HG03354 (cell line): ENCODE data around the gene ADK.

ENCODE experiments used
- ATAC-seq: cut with Tn5 transposase; IDR thresholded peaks from one replicate; pipeline ENCODE4 v1.9.1; 2021; ENCODE audit warnings: mild to moderate bottlenecking; ENCODE audit not compliant: unreplicated experiment, poor library complexity, severe bottlenecking

Gene ADK

DNA sequence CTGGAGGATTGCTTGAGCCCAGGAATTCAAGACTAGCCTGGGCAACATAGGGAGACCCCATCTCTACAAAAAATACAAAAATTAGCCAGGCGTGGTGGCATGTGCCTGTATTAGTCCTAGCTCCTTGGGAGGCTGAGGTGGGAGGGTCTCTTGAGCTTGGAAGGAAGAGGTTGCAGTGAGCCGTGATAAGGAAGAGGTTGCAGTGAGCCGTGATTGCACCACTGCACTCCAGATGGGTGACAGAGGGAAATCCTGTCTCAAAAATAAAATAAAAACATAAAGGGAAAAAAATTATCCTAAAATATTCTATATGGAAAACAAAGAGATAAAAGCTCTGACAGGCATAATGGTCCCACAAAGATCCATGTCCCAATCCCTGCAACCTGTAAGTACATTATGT lies 587.5 kb downstream of the ADK start:
- no peak for ATAC-seq

DNA sequence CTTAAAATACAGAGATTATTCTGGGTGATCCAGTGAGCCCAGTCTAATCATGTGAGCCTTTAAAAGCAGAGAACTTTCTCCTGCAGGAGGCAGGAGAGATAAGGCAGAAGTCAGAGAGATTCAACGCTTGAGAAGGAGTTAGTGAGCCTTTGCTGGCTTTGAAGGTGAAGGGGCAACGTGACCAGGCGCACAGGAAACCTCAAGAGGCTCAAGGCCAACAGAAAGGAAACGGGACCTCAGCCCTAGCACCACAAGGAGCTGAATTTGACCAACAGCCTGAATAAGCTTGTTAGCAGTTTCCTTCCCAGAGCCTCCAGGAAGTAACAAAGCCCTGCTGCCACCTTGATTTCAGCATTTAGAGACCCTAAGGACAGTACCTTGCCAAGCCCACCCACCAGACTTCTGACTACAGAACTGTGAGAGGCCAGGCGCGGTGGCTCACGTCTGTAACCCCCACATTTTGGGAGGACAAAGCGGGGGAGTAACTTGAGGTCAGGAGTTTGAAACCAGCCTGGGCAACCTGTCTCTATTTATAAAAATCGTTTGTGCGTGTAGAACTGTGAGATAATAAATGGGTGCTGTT lies 588.1 kb downstream of the ADK start:
- peak; percentile 85 for ATAC-seq

- ATAC-seq: no peak
These were observed 592.4 kb downstream of the ADK start for GRCh38 chr10:74743401-74743800.

GRCh38 chr10:74745449-74745848 lies 594.4 kb downstream of the ADK start:
- no peak for ATAC-seq

- ATAC-seq: no peak
These were observed 595.8 kb downstream of the ADK start for GRCh38 chr10:74746813-74747212.

- ATAC-seq: no peak
These were observed 597.5 kb downstream of the ADK start for GRCh38 chr10:74748468-74749031.

DNA sequence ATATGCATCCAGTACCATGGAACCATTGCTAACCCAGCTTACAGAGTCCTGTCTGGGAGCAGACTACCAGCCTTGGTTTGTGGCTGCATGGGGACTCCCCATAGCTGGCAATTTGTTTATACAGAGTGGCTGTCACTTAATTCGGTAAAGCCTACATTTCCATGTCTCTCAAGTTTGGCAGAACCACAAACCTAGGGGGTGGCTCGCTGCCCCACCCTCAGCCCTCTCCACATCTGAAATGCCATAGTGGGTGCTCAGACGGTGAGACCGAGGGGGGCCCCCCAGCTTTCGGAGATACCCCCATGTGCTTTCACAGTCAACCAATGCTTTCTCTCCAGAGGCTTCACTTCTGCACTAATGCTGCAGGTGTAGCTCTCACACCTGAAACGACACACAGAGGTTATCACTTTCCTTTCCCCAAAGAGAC lies 599.8 kb downstream of the ADK start:
- no peak for ATAC-seq

DNA sequence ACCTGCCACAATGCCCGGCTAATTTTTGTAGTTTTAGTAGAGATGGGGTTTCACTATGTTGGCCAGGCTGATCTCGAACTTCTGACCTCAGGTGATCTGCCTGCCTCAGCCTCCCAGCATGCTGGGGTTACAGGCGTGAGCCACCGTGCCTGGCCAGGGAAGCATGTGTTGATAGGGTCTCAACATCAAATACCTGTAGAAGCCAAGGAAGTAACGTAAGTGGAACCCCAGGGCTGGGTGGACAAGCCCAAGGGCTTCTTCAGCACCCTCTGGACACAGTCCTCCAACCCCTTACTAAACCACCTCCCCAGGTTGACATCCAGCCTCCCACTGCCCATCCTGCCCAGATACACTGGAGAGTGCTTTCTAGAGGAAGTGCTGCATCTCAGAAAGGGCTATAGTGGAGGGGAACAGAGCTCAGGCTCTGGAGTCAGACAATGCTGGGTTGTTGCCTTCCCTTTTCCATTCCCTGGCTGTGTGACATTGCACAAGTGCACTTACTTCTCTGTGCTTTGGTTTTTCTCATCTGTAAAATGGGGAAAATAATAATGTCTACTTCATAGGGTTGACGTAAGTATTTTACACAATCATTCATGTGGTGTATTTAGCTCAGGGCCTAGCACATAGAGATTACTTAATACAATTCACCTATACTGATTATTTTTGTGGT lies 601.5 kb downstream of the ADK start:
- ATAC-seq: no peak

DNA sequence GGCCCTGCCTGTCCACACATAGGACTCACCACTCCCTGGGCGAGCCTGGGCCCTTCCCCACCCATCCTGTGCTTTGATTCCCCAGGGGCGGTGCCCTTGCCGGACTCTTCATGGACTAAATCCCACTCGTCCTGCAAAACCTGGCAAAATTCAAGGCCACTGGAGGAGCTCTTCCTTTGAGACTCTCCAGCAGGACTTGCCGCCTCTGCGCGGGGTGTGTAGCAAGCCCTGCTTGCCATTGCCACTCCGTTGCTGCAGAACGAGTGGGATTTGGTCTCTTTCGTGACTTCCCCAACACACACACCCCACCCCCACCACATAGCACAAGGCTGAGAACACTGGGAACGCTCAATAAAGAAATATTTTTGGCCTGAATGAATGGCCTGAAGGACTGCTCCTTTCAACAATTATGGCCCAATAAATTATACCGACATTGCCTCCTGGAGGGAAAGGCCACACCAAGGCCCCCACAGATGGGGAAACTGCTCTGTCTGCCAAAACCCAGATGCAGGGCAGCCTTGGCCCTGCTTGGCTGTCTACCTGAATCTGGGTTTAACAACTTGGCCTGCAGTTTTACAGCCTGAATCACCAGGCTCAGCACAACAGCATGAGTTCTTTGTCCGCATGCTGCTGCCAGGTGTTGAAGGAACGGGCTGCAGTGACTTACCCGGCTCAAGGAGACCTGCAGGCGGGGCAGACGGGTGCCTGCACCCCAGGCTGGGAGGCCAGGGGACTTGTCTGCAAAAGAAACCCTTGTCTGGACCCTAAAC lies 602.6 kb downstream of the ADK start:
- no peak for ATAC-seq

GRCh38 chr10:74754381-74754821 lies 603.4 kb downstream of the ADK start:
- no peak for ATAC-seq

- no peak for ATAC-seq
These were observed 604.3 kb downstream of the ADK start for GRCh38 chr10:74755273-74755672.
